ENCODE data around the gene TMEM238L. TPM values are rescaled to one million over a fixed set of nuclear protein-coding genes. Genes with fewer than 3 reads are reported as not detected.

TMEM238L gene
- total and polyA plus RNA-seq, 3 donors from 2014 or later = not detected

DNA sequence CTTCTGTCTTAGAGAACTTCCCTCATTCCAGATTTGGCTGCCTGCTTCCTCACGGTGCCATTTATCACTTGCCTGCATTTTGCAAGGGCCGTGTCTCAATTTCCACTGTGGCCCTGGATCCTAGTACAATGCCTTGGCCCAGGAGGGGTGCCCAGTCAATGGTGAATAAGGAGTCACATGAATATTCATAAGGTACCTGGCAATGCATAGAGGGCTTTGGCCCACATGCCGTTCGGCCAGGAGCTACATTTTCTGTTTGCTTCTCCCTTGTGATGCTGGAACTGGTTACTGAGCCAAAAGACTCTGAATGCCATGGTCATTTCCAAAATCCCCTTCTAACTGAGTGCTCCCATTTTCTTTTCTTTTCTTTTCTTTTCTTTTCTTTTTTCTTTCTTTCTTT lies 38.8 kb upstream of the TMEM238L start:
- 67 to 77% methylated on average over 4 of the region's 4 CpGs for WGBS, 2 donors
- Histone ChIP-seq H3K36me3 (ENCODE audit: low read depth, missing control alignments) (no peaks in the 10 kb centered on the region), H3K27me3 (no peaks in the 10 kb centered on the region), H3K4me1 (peaks cover 6% of the 10 kb centered on the region), H3K4me3 (no peak overlapping the region), H3K9me3 (no peaks in the 10 kb centered on the region), H3K27ac (no peak overlapping the region)
- TF ChIP-seq POLR2A (IDR thresholded peaks at IDR 0.05) = no peak
- DNase-seq = no peak
- intact Hi-C loops (cut with DNase I; ENCODE audit: low total_unique reads) = loop anchor here (10.0 kb wide), 1 partner anchor 198 kb away; no protein-coding TSS in a partner anchor

DNA sequence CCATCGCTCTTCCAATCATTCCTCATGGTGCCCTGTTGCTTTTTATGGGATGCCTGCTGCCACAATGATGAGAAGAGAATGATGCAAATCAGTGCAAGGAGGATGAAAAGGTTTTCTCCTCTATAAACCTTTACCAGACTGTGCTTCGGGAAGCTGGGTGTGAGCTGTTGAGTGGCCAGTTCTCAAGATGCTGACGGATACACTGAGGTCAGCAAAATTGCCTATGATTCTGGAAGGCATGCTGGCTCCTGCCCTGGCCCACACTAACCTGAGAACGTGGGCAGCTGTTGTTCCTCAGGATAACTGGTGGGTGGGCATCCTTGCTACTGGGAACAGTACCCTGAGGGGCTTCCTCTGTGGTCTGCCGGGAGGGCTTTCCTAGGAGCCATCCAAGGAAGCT lies 34.8 kb upstream of the TMEM238L start:
- Histone ChIP-seq H3K4me1 (peaks cover 5% of the 10 kb centered on the region), H3K9me3 (no peaks in the 10 kb centered on the region), H3K36me3 (ENCODE audit: low read depth, missing control alignments) (no peaks in the 10 kb centered on the region), H3K4me3 (no peak overlapping the region), H3K27me3 (no peaks in the 10 kb centered on the region), H3K27ac (no peak overlapping the region)
- 95 to 98% methylated on average over 4 to 5 of the region's 5 CpGs for WGBS, 2 donors
- TF ChIP-seq, protein P1, sequence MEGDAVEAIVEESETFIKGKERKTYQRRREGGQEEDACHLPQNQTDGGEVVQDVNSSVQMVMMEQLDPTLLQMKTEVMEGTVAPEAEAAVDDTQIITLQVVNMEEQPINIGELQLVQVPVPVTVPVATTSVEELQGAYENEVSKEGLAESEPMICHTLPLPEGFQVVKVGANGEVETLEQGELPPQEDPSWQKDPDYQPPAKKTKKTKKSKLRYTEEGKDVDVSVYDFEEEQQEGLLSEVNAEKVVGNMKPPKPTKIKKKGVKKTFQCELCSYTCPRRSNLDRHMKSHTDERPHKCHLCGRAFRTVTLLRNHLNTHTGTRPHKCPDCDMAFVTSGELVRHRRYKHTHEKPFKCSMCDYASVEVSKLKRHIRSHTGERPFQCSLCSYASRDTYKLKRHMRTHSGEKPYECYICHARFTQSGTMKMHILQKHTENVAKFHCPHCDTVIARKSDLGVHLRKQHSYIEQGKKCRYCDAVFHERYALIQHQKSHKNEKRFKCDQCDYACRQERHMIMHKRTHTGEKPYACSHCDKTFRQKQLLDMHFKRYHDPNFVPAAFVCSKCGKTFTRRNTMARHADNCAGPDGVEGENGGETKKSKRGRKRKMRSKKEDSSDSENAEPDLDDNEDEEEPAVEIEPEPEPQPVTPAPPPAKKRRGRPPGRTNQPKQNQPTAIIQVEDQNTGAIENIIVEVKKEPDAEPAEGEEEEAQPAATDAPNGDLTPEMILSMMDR (IDR thresholded peaks at IDR 0.05) = no peak
- no peak for TF ChIP-seq POLR2A (IDR thresholded peaks at IDR 0.05)
- intact Hi-C loops (cut with DNase I; ENCODE audit: low total_unique reads) = no loop called here
- DNase-seq = no peak

DNA sequence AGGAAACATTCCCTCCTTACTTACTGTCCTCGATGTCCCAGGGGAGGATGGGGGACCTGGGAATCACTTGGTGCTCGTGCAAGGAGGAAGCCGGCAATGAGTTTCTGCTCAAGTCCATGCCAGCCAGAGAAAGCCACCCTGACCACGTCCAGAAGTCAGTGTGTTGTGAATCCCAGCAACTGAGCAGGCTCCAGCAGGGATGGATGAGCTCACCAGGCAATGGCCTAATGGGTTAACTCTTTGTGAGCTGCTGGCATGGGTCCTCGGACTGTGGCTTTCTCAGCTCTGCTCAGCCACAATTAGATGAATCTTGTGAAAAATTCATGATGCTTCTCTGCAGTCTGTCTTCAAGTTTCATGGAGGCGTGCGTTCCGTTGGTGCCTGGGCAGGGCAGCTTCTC lies 34.0 kb upstream of the TMEM238L start, which contains the start of gene PIRT:
Gene PIRT, minus strand, starts transcription at position 167 of the 400 bp plus-strand sequence. CDS start 12,442 bp downstream, outside the sequence.
- intact Hi-C loops (cut with DNase I; ENCODE audit: low total_unique reads) = no loop called here
- no peak for TF ChIP-seq POLR2A (IDR thresholded peaks at IDR 0.05)
- TF ChIP-seq, protein P1 (IDR thresholded peaks at IDR 0.05) = no peak
- Histone ChIP-seq H3K9me3 (no peaks in the 10 kb centered on the region), H3K4me1 (no peaks in the 10 kb centered on the region), H3K27ac (no peak within 1 kb of the TSS), H3K4me3 (no peak within 1 kb of the TSS), H3K36me3 (ENCODE audit: low read depth, missing control alignments) (no peaks in the 10 kb centered on the region), H3K27me3 (no peaks in the 10 kb centered on the region)
- 82 to 85% methylated on average over 8 of the region's 8 CpGs for WGBS, 2 donors
- DNase-seq = no peak

DNA sequence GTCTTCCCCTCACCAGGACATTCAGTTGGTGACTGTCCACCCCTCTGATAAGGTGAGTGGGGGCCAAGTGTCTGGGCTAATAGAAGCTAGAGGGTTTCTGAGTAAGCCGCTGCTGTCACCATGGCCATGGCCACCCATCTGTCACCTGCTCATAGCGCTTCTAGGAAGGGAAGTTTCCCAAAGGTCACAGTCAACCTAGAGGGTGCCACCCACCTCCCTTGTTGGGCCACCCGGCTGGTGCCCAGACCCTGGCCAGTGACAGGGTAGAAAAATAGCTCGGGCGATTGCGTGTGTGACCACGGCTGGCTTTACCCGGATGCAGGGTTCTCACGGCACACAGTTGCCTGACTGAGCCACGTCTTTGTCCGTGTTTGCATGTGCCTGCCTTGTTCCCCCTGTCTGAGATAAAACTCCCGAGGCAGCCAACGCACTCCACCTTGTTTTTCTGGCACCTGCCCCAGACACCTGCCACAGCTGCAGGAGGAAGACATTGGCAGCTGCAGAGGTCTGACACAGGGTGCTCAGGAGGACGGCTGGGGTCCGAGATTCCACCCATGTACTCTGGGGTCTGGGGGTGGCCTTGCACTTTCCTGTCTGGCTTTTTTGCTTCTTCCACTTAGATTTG lies 33.2 kb upstream of the TMEM238L start:
- Histone ChIP-seq H3K4me3 (no peak overlapping the region), H3K27ac (no peak overlapping the region), H3K9me3 (no peaks in the 10 kb centered on the region), H3K36me3 (ENCODE audit: low read depth, missing control alignments) (no peaks in the 10 kb centered on the region), H3K27me3 (no peaks in the 10 kb centered on the region), H3K4me1 (no peaks in the 10 kb centered on the region)
- DNase-seq = no peak
- WGBS, 2 donors = 64 to 84% methylated on average over 8 to 15 of the region's 15 CpGs
- intact Hi-C loops (cut with DNase I; ENCODE audit: low total_unique reads) = no loop called here
- TF ChIP-seq POLR2A (IDR thresholded peaks at IDR 0.05) = no peak
- TF ChIP-seq, protein P1 (IDR thresholded peaks at IDR 0.05) = no peak

DNA sequence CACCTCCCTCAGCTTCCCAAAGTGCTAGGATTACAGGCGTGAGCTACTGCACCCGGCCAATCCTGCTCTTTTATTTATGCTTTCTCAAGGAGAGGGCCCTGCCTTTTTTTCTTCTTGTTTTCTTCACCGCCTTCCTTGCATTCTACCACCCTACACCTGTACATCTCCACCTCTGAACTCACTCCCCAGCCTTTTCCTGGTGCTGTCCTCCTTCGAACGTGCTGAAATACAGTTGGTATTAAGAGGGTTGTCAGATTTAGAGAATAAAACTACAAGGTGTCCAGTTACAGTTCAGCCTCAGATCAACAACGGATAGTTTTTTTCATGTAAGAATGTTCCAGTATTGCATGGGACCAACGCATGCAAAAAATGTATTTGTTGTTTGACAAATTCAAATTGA lies 32.2 kb upstream of the TMEM238L start:
- DNase-seq = no peak
- intact Hi-C loops (cut with DNase I; ENCODE audit: low total_unique reads) = no loop called here
- no peaks in the 10 kb centered on the region for H3K27me3 ChIP-seq
- no peak overlapping the region for H3K4me3 ChIP-seq
- TF ChIP-seq POLR2A (IDR thresholded peaks at IDR 0.05) = no peak
- TF ChIP-seq, protein P1 (IDR thresholded peaks at IDR 0.05) = no peak
- no peaks in the 10 kb centered on the region for H3K9me3 ChIP-seq
- H3K27ac ChIP-seq = no peak overlapping the region
- H3K36me3 ChIP-seq (ENCODE audit: low read depth, missing control alignments) = no peaks in the 10 kb centered on the region
- no peaks in the 10 kb centered on the region for H3K4me1 ChIP-seq
- 88% methylated on average over 7 of the region's 7 CpGs for WGBS, 2 donors
